Gastrocnemius medialis (tissue), 4 donors: ENCODE measurements around the gene FARP1.

Experiments
- POLR2A ChIP-seq, 2 donors: fragments of 450-650 bp; IDR thresholded peaks; one replicate each; pipeline ENCODE4 v1.6.1; 2017; ENCODE audit warnings: antibody characterized with exemption in 2 of 2, mild to moderate bottlenecking in 2 of 2, moderate library complexity in 2 of 2
- TF ChIP-seq, protein P1 (sequence below), 5 experiments: fragments of 450-650 bp in 3 of 5; fragments of 200-600 bp in 2 of 5; sonication (generic) in 2 of 5; IDR thresholded peaks in 4 of 5; conservative IDR thresholded peaks in 1 of 5; 1 replicate in 4 of 5; 2 replicates in 1 of 5; pipeline ENCODE4 v1.5.1; 2016 to 2019; ENCODE audit warnings: antibody characterized with exemption in 5 of 5, mild to moderate bottlenecking in 3 of 5, moderate library complexity in 3 of 5

DNA sequence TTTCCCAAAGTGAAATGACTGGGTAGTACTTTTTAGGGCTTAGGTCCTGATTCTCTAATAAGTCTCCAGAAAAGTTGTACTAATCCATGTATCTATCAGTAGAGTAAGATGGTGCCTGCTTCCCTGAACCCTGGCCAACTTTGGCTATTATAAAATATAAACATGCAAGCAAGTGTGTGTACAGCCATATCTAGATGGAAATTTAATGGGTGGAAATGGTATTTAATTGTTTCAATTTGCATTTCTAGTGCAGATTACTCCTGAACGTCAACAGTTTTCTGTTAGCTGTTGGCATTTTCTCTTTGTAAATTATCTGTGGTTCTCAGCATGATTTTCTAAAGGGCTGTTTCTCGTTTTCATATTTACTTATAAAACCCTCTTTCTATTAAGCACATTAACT lies 221.3 kb downstream of the FARP1 start:
- TF ChIP-seq, protein P1, sequence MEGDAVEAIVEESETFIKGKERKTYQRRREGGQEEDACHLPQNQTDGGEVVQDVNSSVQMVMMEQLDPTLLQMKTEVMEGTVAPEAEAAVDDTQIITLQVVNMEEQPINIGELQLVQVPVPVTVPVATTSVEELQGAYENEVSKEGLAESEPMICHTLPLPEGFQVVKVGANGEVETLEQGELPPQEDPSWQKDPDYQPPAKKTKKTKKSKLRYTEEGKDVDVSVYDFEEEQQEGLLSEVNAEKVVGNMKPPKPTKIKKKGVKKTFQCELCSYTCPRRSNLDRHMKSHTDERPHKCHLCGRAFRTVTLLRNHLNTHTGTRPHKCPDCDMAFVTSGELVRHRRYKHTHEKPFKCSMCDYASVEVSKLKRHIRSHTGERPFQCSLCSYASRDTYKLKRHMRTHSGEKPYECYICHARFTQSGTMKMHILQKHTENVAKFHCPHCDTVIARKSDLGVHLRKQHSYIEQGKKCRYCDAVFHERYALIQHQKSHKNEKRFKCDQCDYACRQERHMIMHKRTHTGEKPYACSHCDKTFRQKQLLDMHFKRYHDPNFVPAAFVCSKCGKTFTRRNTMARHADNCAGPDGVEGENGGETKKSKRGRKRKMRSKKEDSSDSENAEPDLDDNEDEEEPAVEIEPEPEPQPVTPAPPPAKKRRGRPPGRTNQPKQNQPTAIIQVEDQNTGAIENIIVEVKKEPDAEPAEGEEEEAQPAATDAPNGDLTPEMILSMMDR (IDR thresholded peaks at IDR 0.05 in 4 of 5, conservative IDR thresholded peaks at IDR 0.05 in 1 of 5), result no peak
- TF ChIP-seq POLR2A (IDR thresholded peaks at IDR 0.05), result no peak
